GM21390 (cell line): ENCODE results near the gene ABCB6.
A peak's percentile ranks its signal among the peaks of the same experiment; 100 is the strongest.

Experiments
- ATAC-seq: cut with Tn5 transposase; IDR thresholded peaks from one replicate; pipeline ENCODE4 v1.9.1; 2021; ENCODE audit not compliant: unreplicated experiment

Gene ABCB6

GRCh38 chr2:219186754-219187456, 31.9 kb downstream of the ABCB6 start:
- no peak for ATAC-seq

DNA sequence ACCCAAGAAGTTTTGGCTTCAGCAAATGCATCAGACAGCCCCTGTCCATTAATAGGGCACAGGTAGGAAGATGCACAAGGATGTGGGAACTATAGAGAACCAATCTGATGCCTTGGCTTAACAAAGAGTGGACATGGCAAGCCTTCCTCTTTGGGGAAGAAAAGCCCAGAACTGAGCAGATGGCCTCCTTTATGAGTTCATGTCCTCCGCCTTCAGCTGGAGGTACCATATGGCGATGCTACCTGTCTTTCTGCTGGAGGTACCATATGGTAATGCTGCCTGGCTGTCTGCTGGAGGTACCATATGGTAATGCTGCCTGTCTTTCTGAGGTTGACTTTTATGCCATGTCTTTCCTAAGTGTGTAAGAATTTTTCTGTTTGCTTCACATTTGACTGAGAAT, 34.6 kb downstream of the ABCB6 start:
- no peak for ATAC-seq

DNA sequence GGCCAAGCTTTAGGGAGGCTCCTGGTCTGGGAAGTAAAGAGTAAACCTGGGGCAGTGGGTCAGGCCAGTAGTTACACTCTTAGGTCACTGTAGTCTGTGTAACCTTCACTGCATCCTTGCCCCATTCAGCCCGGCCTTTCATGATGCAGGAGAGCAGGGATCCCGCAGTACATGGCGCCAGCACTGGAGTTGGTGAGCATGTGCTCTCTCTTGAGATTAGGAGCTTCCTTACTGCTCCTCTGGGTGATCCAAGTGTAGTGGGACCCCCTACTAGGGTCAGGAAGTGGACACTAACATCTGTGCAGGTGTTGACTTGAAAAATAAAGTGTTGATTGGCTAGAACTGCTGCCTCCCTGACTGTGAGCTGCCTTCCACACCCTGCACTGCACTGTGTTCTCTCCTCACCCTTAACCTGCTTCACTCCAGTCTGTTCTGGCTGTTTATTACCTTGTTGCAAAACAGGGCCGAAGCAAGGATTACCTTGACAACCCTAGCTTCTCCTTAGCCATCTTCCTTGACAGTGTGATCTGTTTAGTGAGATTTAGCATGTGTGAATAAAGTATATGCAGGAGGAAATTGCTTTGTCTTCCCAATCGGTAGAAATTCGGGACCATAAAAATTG, 35.5 kb downstream of the ABCB6 start:
- ATAC-seq, result no peak

- ATAC-seq, result no peak
Observed at GRCh38 chr2:219182331-219183150, 36.2 kb downstream of the ABCB6 start.

DNA sequence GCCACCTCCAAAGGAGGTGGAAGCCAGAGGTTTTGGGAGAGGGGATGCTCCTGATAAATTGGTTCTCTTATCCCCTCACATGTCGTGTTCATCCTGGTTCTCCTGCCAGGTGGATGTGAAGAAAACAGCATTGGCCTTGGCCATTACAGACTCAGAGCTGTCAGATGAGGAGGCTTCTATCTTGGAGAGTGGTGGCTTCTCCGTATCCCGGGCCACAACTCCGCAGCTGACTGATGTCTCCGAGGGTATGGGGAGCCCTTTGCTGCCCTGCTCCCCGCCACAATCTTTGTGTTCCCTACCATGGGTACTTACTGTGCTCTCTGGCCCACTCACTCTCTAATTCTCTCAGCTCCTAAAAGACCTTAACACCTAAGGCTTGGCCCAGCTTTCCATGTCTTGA, 37.2 kb downstream of the ABCB6 start:
- no peak for ATAC-seq

GRCh38 chr2:219180961-219181360, 37.8 kb downstream of the ABCB6 start:
- no peak for ATAC-seq

- ATAC-seq, result no peak
Observed at GRCh38 chr2:219179601-219180465, 38.9 kb downstream of the ABCB6 start.

DNA sequence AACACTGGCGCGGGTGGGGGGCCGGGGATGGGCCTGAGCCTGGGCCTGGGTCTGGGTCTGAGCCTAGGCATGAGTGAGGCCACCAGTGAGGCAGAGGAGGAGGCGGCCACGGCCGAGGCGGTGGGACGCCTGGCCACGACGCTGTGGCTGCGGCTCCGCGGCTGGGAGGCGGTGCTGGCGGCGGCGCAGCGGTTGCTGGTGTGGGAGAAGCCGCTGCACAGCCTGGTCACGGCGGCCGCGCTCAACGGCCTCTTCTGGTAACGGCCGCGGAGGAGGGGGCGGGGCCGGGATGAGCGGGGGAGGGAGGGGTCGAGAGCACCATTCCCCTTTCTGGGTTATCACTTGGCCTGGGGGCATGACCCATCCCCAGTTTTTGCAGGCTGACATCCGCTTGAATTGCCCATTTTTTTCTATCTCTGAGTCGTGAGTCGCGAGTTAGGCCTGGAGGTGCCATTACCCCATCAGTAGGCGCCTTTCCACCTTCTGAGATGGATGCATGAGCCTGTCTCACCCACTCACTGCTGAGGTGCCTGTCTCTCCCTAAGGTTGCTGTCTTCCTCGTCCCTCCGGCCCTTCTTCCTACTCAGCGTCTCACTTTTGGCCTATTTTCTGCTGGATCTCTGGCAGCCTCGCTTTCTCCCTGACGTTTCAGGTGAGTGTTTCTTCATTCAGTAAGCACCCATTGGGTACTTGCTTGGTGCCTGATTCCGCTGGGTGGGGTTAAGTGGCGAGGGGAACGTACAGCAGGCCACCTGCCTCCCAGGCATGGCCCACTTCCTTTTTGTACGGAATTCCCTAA, 40.2 kb downstream of the ABCB6 start:
- peak; percentile 5 for ATAC-seq

DNA sequence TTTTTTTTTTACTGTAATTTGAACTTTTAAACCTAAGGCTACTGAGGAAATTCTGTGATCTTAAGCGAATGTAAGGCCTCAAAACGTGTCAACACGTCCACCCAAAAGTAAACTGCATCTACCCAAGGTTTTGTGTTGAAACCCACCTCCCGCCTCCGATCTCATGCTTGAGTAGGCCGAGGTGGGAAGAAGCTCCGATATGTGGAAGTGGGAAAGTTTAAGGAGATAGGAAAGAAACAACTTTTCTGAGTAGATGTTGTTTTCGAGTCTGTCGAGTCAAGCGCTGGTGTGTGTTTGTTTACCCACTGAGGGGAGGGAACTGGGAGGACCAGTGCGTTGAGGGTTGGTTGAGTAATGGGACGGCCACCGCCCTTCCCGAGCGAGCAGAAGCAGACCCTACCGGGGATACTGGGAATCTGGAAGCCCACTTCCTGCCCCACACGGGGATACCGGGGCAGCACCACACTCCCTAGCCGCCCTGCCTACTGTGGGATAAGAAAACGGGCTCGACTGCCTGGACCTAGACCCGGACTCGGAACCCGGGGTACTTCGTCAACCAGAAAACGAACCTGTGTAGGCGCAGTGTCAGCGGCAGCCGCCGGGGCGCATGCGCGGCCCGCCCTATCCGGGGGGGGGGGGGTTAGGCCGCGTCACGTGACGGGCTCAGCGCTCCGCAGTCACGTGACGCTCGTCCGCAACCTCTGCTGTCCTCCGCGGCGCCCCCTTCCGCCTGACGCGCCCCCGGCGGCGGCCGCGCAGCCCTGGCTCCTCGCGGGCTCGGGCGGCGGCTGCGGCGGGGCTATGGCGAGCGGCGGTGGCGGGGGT, 41.0 kb downstream of the ABCB6 start, which contains the start of gene RETREG2:
RETREG2 (plus strand) TSS at position 724 of the 825 bp plus-strand sequence; CDS start at position 802, 78 bp downstream.
- ATAC-seq, result peak; percentile 45

- ATAC-seq, result peak; percentile 68
Observed at GRCh38 chr2:219176818-219177551, 41.8 kb downstream of the ABCB6 start, which contains the start of gene CNPPD1. CNPPD1 (minus strand) TSS chr2:219176925; CDS start chr2:219176828, 97 bp downstream.

DNA sequence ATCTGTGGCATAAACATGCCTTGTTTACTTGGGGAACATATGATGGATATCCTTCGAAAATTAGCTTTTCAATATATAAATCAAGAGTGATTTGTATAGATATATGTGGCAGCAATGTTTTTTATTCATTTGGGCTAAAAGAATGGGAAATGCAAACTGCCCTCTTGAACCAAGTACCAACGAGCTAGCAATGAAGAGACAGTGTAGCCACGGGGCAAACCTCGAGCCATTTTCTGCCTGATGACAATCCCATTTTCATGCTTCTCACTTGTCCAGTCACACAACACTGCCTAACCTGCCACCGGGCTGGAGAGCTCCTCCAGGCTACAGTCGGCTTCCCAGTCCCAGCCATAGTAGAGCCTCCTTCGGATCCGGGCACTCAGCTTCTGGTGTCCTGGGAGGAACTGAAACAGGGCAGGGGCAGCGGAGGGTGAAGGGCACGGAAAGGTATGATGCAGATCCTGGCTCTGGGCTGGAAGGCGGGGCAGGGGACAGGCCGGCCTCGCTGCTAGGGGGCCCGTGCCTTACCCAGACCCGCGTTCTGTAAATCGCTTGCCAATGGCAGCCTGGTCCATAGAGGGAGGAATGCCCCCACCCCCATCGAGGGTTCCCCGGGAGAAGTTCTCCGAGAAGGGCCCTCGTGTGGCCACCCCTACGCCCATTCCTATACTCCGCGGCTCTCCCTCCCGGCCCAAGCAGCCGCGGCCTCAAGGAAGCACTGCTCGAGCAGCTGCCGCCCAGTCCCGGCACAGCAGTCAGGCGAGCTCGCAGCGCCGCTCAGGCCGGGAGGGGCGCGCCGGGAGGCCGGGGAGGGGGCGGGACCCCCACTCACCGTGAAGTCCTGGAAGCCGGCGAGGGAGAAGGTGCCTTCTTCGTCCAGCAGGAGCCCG, 42.6 kb downstream of the ABCB6 start:
- peak; percentile 32 for ATAC-seq

DNA sequence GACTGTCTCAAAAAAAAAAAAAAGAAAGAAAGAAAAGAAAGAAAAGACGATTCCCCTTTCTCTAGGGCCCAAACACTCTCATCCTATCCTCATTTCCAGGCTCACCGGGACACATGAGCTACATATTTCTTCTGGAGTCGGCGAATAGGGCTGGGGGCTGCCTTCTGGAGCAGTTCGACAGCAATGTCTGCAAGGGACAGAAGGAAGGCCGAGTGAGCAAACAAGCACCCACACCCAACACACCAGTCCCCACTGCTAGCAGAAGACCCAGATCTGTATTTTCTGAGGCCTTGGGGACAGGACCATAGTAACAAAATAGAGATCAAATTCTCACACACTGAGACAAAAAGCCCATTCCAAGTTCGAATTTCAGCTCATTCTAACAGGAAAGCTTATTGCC, 43.3 kb downstream of the ABCB6 start:
- ATAC-seq, result no peak

DNA sequence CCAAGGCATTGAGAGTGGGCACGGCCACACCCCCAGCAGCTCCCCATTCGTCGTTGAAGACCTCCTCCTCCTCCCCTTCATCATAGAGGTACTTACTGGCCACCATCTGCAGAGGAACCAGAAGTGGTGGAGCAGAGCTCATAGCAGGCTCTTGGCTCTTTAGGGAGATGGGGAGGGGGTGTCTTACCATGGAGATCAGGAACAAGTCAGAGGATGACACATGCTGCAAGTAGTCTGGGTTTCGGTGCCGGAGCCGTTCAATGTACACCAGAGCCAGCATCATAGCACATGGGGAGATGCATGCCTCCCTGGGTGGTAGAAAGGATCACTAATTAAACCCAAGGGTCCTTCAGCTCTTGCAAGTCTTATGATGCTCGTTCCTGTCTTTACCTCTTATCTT, 44.0 kb downstream of the ABCB6 start:
- ATAC-seq, result no peak

- no peak for ATAC-seq
Observed at GRCh38 chr2:219174146-219174545, 44.6 kb downstream of the ABCB6 start.

DNA sequence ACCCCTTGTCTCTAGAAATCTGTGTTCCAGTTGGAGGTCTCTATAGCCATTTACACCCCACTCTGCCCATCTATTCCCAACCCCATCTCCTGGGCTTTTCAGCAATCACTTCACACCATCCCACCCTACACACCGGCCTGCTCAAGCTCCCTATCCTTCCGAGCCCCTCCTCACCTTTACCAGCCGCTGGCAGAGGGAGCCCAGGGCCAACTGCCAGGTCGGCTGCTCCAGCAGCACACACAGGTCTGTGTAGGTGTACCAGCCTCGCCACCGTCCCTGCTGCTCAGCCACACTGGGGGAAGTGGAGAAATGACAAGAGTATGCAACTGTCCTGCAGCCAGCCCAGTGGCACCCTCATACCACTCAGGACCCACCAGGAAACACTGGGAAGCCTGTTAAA, 45.6 kb downstream of the ABCB6 start:
- ATAC-seq, result no peak

GRCh38 chr2:219172231-219173154, 46.3 kb downstream of the ABCB6 start:
- no peak for ATAC-seq
